Prostate gland (tissue), 2 donors: ENCODE data around the gene KAZN. TPM values are rescaled to one million over a fixed set of nuclear protein-coding genes. Genes with fewer than 3 reads are reported as not detected.
A peak's percentile ranks its signal among the peaks of the same experiment; 100 is the strongest.

Source experiments
- DNase-seq: peaks from one replicate; pipeline ENCODE4 v3.0.0-alpha.2; 2019; ENCODE audit warnings: low spot score
- H3K27ac ChIP-seq, 2 donors: fragments of 200-600 bp; sonication (generic); 2 replicates each; pipeline ENCODE4 v1.5.1; 2017 to 2019
- H3K27me3 ChIP-seq: fragments of 200-600 bp; sonication (generic); replicated peaks from 2 replicates; pipeline ENCODE4 v1.5.1; 2019; ENCODE audit not compliant: insufficient read depth
- H3K36me3 ChIP-seq, 2 donors: fragments of 200-600 bp; sonication (generic); 1 replicate in 1 of 2; 2 replicates in 1 of 2; pipeline versions ENCODE4 v1.5.1 to v1.8.1; 2017 to 2019
- H3K4me1 ChIP-seq: fragments of 200-600 bp; sonication (generic); replicated peaks from 2 replicates; pipeline ENCODE4 v1.5.1; 2019
- H3K4me3 ChIP-seq, 2 donors: fragments of 200-600 bp; sonication (generic); 2 replicates each; pipeline ENCODE4 v1.5.1; 2017 to 2019
- H3K9me3 ChIP-seq: fragments of 200-600 bp; sonication (generic); 2 replicates; pipeline ENCODE4 v1.5.1; 2017
- POLR2A ChIP-seq: fragments of 450-650 bp; IDR thresholded peaks from one replicate; pipeline ENCODE4 v1.6.1; 2016; ENCODE audit warnings: antibody characterized with exemption, mild to moderate bottlenecking
- POLR2AphosphoS5 ChIP-seq: sonication (generic); formaldehyde crosslinking; IDR thresholded peaks from one replicate; pipeline ENCODE4 v1.6.1; 2017; ENCODE audit warnings: antibody characterized with exemption
- whole genome bisulfite sequencing: methylation state at CpG from one replicate; pipeline ENCODE4 v1.1.5; 2018; 5-methylcytosine and 5-hydroxymethylcytosine counted together
- intact Hi-C: fragments of 100-400 bp; cut with DNase I; formaldehyde crosslinking; loops from one replicate; pipeline ENCODE4 v1.14.2; 2022
- total RNA-seq, 2 donors: library from RNA; depleted of rRNA; stranded (reverse); fragments of >200 nt; gene quantifications; one replicate each; pipeline ENCODE4 v1.1.0, GENCODE V29; 2016
- TF ChIP-seq, protein P1 (sequence below), 4 experiments: fragments of 200-600 bp in 2 of 4; fragments of 450-650 bp in 2 of 4; sonication (generic) in 2 of 4; IDR thresholded peaks; 1 replicate in 3 of 4; 2 replicates in 1 of 4; pipeline ENCODE4 v1.5.1; 2016 to 2019; ENCODE audit warnings: antibody characterized with exemption in 4 of 4, mild to moderate bottlenecking in 2 of 4, moderate library complexity in 2 of 4

KAZN gene
- total RNA-seq, 2 donors from 2014 or later, result 8.3 to 12.7 TPM

DNA sequence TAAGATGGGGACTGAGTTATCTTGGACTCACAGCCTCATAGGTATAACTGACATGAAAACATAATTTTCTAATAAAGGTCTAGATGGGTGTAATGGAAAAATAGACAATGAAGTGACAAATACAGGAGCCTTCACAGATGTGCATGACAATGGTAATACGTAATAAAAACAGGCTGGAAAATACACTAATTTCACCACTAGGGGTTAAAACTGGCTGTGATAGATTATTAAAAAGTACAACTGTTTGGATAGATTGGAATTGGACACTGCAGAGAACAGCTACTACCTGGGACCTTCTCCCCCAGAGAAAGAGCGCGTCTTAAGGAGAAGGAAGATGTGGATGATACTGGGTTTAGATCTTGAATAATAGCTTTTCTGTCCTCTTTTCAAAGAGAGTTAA, 9.8 kb downstream of the KAZN start:
- Histone ChIP-seq H3K4me3 (no peak overlapping the region), H3K27me3 (no peaks in the 10 kb centered on the region), H3K4me1 (no peaks in the 10 kb centered on the region), H3K36me3 (no peaks in the 10 kb centered on the region), H3K9me3 (no peaks in the 10 kb centered on the region), H3K27ac (no peak overlapping the region)
- intact Hi-C loops, result no loop called here
- WGBS, result 97% methylated on average over 3 of the region's 3 CpGs
- no peak for DNase-seq
- TF ChIP-seq POLR2AphosphoS5, result no peak
- TF ChIP-seq, protein P1, sequence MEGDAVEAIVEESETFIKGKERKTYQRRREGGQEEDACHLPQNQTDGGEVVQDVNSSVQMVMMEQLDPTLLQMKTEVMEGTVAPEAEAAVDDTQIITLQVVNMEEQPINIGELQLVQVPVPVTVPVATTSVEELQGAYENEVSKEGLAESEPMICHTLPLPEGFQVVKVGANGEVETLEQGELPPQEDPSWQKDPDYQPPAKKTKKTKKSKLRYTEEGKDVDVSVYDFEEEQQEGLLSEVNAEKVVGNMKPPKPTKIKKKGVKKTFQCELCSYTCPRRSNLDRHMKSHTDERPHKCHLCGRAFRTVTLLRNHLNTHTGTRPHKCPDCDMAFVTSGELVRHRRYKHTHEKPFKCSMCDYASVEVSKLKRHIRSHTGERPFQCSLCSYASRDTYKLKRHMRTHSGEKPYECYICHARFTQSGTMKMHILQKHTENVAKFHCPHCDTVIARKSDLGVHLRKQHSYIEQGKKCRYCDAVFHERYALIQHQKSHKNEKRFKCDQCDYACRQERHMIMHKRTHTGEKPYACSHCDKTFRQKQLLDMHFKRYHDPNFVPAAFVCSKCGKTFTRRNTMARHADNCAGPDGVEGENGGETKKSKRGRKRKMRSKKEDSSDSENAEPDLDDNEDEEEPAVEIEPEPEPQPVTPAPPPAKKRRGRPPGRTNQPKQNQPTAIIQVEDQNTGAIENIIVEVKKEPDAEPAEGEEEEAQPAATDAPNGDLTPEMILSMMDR (IDR thresholded peaks at IDR 0.05), result peak in 1 of 4 experiments; percentile 29

DNA sequence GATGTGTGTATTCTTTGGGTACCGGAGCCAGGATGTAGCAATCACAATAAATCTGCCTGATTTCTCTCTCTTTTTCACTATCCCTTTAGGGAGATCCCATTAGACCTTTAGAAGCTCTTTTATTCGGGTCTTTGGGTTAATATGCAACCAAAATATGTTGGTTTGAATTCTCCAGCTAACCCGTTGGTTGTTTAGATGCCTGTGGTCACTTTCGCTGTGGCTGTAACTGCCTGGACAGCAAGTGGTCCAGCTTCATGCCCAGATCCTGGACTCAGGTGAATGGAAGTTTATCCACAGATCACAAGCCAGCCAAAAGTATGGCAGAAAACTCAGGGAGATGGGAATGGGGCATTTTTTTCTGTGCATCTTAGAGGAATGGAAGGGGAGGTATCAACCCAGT, 12.3 kb downstream of the KAZN start:
- Histone ChIP-seq H3K27me3 (no peaks in the 10 kb centered on the region), H3K4me3 (no peak overlapping the region), H3K27ac (no peak overlapping the region), H3K36me3 (no peaks in the 10 kb centered on the region), H3K9me3 (no peaks in the 10 kb centered on the region), H3K4me1 (no peaks in the 10 kb centered on the region)
- TF ChIP-seq, protein P1 (IDR thresholded peaks at IDR 0.05), result no peak
- TF ChIP-seq POLR2AphosphoS5 (no peak), POLR2A (no peak)
- intact Hi-C loops, result no loop called here
- no peak for DNase-seq
- WGBS, result 88% methylated on average over 4 of the region's 4 CpGs

DNA sequence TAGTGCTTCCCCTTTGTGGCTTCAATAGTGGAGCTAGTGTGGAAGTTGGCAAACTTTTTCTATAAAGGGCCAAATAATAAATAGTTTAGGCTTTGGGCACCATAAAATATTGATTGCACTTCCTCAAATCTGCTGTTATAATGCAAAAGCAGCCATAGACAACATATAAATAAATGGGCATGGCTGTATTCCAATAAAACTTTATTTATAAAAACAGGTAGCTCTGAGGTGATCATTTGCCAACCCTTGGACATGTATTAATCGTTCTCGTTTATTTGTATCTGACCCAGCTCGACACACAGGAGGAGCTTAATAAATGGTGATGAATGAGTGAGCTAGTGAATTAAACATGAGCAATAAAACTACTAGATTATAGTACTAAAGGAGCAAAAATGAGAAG, 13.3 kb downstream of the KAZN start:
- Histone ChIP-seq H3K27me3 (no peaks in the 10 kb centered on the region), H3K36me3 (no peaks in the 10 kb centered on the region), H3K9me3 (no peaks in the 10 kb centered on the region), H3K4me3 (no peak overlapping the region), H3K4me1 (no peaks in the 10 kb centered on the region), H3K27ac (no peak overlapping the region)
- TF ChIP-seq, protein P1 (IDR thresholded peaks at IDR 0.05), result no peak
- TF ChIP-seq POLR2AphosphoS5 (no peak), POLR2A (no peak)
- intact Hi-C loops, result no loop called here
- 97% methylated on average over 3 of the region's 3 CpGs for WGBS
- no peak for DNase-seq

- Histone ChIP-seq H3K4me3 (no peak overlapping the region), H3K27me3 (no peaks in the 10 kb centered on the region), H3K36me3 (no peaks in the 10 kb centered on the region), H3K9me3 (no peaks in the 10 kb centered on the region), H3K4me1 (no peaks in the 10 kb centered on the region), H3K27ac (no peak overlapping the region)
- TF ChIP-seq POLR2AphosphoS5, result no peak
- TF ChIP-seq, protein P1 (IDR thresholded peaks at IDR 0.05), result no peak
- no peak for TF ChIP-seq POLR2A
- 93% methylated on average over 5 of the region's 5 CpGs for WGBS
- no peak for DNase-seq
- intact Hi-C loops, result no loop called here
These were observed 13.8 kb downstream of the KAZN start for GRCh38 chr1:14612256-14612655.

GRCh38 chr1:14613926-14614325, 15.4 kb downstream of the KAZN start:
- TF ChIP-seq, protein P1 (IDR thresholded peaks at IDR 0.05), result no peak
- TF ChIP-seq POLR2A (no peak), POLR2AphosphoS5 (no peak)
- H3K36me3 ChIP-seq, result no peaks in the 10 kb centered on the region
- no peak overlapping the region for H3K4me3 ChIP-seq
- H3K27ac ChIP-seq, result no peak overlapping the region
- H3K27me3 ChIP-seq, result no peaks in the 10 kb centered on the region
- 42% methylated on average over 3 of the region's 3 CpGs for WGBS
- intact Hi-C loops, result no loop called here
- no peaks in the 10 kb centered on the region for H3K4me1 ChIP-seq
- no peaks in the 10 kb centered on the region for H3K9me3 ChIP-seq
- DNase-seq, result no peak
